Keratinocyte (primary cell): ENCODE measurements around the gene ASS1. TPM values are rescaled to one million over a fixed set of nuclear protein-coding genes. Genes with fewer than 3 reads are reported as not detected.

Source experiments
- DNase-seq: peaks from one replicate; pipeline ENCODE4 v3.0.0-alpha.2; 2011; ENCODE audit warnings: low read depth, missing footprints, low spot score
- FAIRE-seq: peaks from 2 replicates; lab custom pipeline; 2011; peaks lifted over from hg19 to GRCh38; lab: Jason Lieb, UNC
- H2AFZ ChIP-seq: 2 replicates; pipeline ENCODE4 v1.6.0; 2012; ENCODE audit warnings: low read length, control low read depth, inconsistent platforms; ENCODE audit not compliant: control insufficient read depth
- H3K27ac ChIP-seq: 2 replicates; pipeline ENCODE4 v1.5.1; 2011; ENCODE audit warnings: low read length; ENCODE audit not compliant: control insufficient read depth, insufficient read depth
- H3K27me3 ChIP-seq: 3 replicates; pipeline ENCODE4 v1.6.0; 2011; ENCODE audit warnings: low read length; ENCODE audit not compliant: control insufficient read depth, insufficient read depth; ENCODE audit errors: extremely low read depth
- H3K36me3 ChIP-seq, 2 experiments: 2 replicates in 1 of 2; 3 replicates in 1 of 2; pipeline ENCODE4 v1.5.1; 2011; ENCODE audit warnings: low read length in 2 of 2, mild to moderate bottlenecking in 1 of 2; ENCODE audit not compliant: control insufficient read depth in 2 of 2, insufficient read depth in 2 of 2; ENCODE audit errors: extremely low read depth in 1 of 2
- H3K4me1 ChIP-seq: 3 replicates; pipeline ENCODE4 v1.5.1; 2011; ENCODE audit warnings: low read length; ENCODE audit not compliant: control insufficient read depth, insufficient read depth; ENCODE audit errors: extremely low read depth
- H3K4me2 ChIP-seq: 3 replicates; pipeline ENCODE4 v1.6.0; 2011; ENCODE audit warnings: low read depth, low read length; ENCODE audit not compliant: control insufficient read depth, insufficient read depth; ENCODE audit errors: extremely low read depth
- H3K4me3 ChIP-seq, 3 experiments: fragments of 200-600 bp in 1 of 3; sonication (generic) in 1 of 3; 2 replicates in 2 of 3; 3 replicates in 1 of 3; pipeline ENCODE4 v1.5.1; 2011 to 2016; ENCODE audit warnings: low read length in 3 of 3, mild to moderate bottlenecking in 3 of 3, control low read depth in 2 of 3, inconsistent platforms in 1 of 3, low read depth in 1 of 3, mixed read lengths in 1 of 3, mixed run types in 1 of 3, moderate library complexity in 1 of 3; ENCODE audit not compliant: control insufficient read depth in 2 of 3, insufficient read depth in 2 of 3; ENCODE audit errors: extremely low read depth in 1 of 3
- H3K79me2 ChIP-seq: 2 replicates; pipeline ENCODE4 v1.6.0; 2012; ENCODE audit warnings: low read length; ENCODE audit not compliant: control insufficient read depth, insufficient read depth
- H3K9ac ChIP-seq: 3 replicates; pipeline ENCODE4 v1.6.0; 2011; ENCODE audit warnings: low read length; ENCODE audit not compliant: control insufficient read depth, insufficient read depth; ENCODE audit errors: extremely low read depth
- H3K9me1 ChIP-seq: 3 replicates; pipeline ENCODE4 v1.6.0; 2011; ENCODE audit warnings: low read length; ENCODE audit not compliant: control insufficient read depth, insufficient read depth; ENCODE audit errors: extremely low read depth
- H3K9me3 ChIP-seq: 2 replicates; pipeline ENCODE4 v1.5.1; 2012; ENCODE audit warnings: low read depth, low read length; ENCODE audit not compliant: control insufficient read depth
- H4K20me1 ChIP-seq: 3 replicates; pipeline ENCODE4 v1.6.0; 2011; ENCODE audit warnings: low read length; ENCODE audit not compliant: control insufficient read depth, insufficient read depth; ENCODE audit errors: extremely low read depth
- EZH2 ChIP-seq: IDR thresholded peaks from one replicate; pipeline ENCODE4 v1.6.1; 2012; ENCODE audit warnings: inconsistent platforms, mild to moderate bottlenecking, low read length, moderate library complexity
- dilution Hi-C: fragments of 300-500 bp; cut with MboI; formaldehyde crosslinking; loops from one replicate; pipeline ENCODE4 v1.7.0; 2020; ENCODE audit warnings: low sequenced_read_pairs; ENCODE audit not compliant: extremely low pct_ligation_motif_present
- polyA plus RNA-seq, 5 experiments: library from polyadenylated mRNA; depleted of rRNA in 3 of 5; stranded (reverse) in 3 of 5; stranded (forward) in 1 of 5; unstranded in 1 of 5; fragments of >200 nt; gene quantifications; 1 replicate in 1 of 5; 2 replicates in 3 of 5; 3 replicates in 1 of 5; pipeline versions ENCODE4 v1.2.1 to v1.2.3, GENCODE V29; 2011 to 2012; ENCODE audit warnings: missing spikeins in 2 of 5, low read depth in 1 of 5, low replicate concordance in 1 of 5
- TF ChIP-seq, protein P1 (sequence below), 3 experiments: IDR thresholded peaks in 1 of 3; conservative IDR thresholded peaks in 1 of 3; optimal IDR thresholded peaks in 1 of 3; 2 replicates in 2 of 3; 3 replicates in 1 of 3; pipeline versions ENCODE3 to v1.5.1; 2011; ENCODE audit warnings: low read length in 3 of 3, mild to moderate bottlenecking in 3 of 3, moderate library complexity in 2 of 3, control low read depth in 1 of 3, inconsistent platforms in 1 of 3; ENCODE audit not compliant: insufficient read depth in 2 of 3; ENCODE audit errors: extremely low read depth in 1 of 3

ASS1 gene
- polyA plus RNA-seq, 1 donor (not counting 4 experiments of a cell fraction or from before 2014, with no cell fraction given), result 52.4 TPM

DNA sequence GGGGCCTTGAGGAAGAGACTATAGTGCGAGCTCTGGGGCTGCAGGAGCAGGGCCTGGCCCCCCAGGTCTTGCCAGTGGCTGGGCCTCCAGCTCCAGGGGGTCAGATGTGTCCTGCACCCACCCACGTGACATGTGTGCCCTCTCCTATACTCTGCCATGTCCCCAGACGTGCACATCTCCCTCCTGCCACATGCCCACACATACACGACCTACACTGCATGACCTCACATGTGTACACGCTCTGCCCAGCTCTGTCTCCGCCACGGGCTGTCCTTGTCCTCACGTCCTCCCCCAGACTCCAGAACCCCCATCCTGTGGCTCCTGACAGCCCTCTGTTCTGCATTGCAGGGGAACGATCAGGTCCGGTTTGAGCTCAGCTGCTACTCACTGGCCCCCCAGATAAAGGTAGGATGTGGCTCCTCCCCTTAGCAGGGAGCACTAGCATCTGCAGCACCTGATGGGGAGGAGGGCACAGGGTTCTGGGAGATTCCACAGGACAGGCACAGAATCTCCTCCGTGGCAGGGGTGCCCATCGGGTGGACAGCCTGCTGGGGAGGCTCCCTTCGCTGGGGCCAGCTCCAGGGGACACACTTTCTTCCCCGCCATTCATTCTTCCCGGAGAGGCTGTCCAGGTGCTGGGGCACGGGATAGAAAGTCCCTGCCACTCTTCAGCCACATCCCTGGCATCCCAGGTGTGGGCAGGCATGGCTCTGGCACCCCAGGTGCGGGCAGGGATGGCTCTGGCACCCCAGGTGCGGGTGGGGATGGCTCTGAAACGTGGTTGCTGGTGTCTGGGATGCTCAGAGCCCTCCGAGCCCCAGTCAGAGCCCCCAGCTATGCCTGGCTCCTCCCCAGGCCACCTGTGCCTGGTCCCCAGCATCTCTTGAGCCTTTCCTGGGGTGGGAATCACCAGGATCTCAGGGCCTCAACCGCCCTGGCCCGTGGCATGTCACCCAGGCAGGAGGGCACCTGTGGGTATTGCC is 19.3 kb downstream of the ASS1 start:
- DNase-seq (no peak), FAIRE-seq (no peak)
- H3K27me3 ChIP-seq, result peaks cover 2% of the 10 kb centered on the region
- no peak overlapping the region for H3K9ac ChIP-seq
- no peak for TF ChIP-seq EZH2
- TF ChIP-seq, protein P1, sequence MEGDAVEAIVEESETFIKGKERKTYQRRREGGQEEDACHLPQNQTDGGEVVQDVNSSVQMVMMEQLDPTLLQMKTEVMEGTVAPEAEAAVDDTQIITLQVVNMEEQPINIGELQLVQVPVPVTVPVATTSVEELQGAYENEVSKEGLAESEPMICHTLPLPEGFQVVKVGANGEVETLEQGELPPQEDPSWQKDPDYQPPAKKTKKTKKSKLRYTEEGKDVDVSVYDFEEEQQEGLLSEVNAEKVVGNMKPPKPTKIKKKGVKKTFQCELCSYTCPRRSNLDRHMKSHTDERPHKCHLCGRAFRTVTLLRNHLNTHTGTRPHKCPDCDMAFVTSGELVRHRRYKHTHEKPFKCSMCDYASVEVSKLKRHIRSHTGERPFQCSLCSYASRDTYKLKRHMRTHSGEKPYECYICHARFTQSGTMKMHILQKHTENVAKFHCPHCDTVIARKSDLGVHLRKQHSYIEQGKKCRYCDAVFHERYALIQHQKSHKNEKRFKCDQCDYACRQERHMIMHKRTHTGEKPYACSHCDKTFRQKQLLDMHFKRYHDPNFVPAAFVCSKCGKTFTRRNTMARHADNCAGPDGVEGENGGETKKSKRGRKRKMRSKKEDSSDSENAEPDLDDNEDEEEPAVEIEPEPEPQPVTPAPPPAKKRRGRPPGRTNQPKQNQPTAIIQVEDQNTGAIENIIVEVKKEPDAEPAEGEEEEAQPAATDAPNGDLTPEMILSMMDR (optimal IDR thresholded peaks at IDR 0.05 in 1 of 3, IDR thresholded peaks at IDR 0.05 in 1 of 3, conservative IDR thresholded peaks at IDR 0.05 in 1 of 3; ENCODE audit: extremely low read depth in 1 of 3, insufficient read depth in 2 of 3, low read length in 3 of 3), result no peak
- H2AFZ ChIP-seq, result no peak overlapping the region
- dilution Hi-C loops, result no loop called here
- no peaks in the 10 kb centered on the region for H3K79me2 ChIP-seq
- H3K9me3 ChIP-seq, result no peaks in the 10 kb centered on the region
- no peak overlapping the region for H3K4me2 ChIP-seq
- no peaks in the 10 kb centered on the region for H3K36me3 ChIP-seq
- H3K9me1 ChIP-seq, result no peaks in the 10 kb centered on the region
- H3K4me1 ChIP-seq, result no peaks in the 10 kb centered on the region
- no peaks in the 10 kb centered on the region for H4K20me1 ChIP-seq
- H3K4me3 ChIP-seq, result no peak overlapping the region
- H3K27ac ChIP-seq, result no peak overlapping the region

DNA sequence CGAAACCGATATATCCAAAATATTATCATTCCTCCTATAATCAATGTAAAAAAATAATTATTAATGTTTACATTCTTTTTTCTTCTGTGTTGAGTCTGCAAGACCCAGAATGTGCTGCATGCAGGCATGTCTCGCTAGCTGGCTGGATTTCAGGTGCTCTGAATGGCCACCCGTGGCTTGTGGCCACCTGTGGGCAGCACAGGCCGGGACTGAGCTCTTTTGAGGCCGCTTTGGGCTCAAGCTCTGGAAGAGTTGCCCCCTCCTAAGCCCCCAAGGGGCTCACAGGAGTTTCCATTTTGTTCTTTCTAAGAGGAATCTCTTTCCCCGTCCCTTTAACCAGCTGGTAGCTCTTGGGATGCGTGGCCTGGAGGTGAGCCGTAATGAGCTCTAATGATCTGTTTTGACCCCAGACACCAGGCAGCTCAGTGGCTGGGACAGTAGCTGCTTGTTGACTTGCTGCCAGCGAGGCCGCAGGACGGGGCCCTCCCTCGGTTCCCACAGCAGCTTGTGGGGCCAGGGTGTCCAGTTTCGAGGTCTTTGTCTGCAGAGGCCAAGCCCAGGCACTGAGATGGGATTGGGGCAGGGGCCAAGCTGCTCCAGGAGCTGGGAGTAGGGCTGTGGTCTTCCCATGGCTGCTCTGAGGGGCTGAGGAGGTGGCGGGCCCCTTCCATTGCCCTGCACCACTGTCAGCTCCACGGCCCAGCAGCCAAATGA is 20.8 kb downstream of the ASS1 start:
- no peaks in the 10 kb centered on the region for H3K79me2 ChIP-seq
- H4K20me1 ChIP-seq, result no peaks in the 10 kb centered on the region
- H3K4me3 ChIP-seq, result no peak overlapping the region
- no peaks in the 10 kb centered on the region for H3K4me1 ChIP-seq
- H3K9me3 ChIP-seq, result no peaks in the 10 kb centered on the region
- no peak overlapping the region for H3K27ac ChIP-seq
- no peak overlapping the region for H3K4me2 ChIP-seq
- H2AFZ ChIP-seq, result no peak overlapping the region
- no peak overlapping the region for H3K9ac ChIP-seq
- dilution Hi-C loops, result no loop called here
- H3K9me1 ChIP-seq, result no peaks in the 10 kb centered on the region
- DNase-seq, result no peak
- TF ChIP-seq EZH2, result no peak
- TF ChIP-seq, protein P1 (optimal IDR thresholded peaks at IDR 0.05 in 1 of 3, IDR thresholded peaks at IDR 0.05 in 1 of 3, conservative IDR thresholded peaks at IDR 0.05 in 1 of 3; ENCODE audit: extremely low read depth in 1 of 3, insufficient read depth in 2 of 3, low read length in 3 of 3), result no peak
- FAIRE-seq, result no peak
- H3K27me3 ChIP-seq, result peaks cover 3% of the 10 kb centered on the region
- H3K36me3 ChIP-seq, result no peaks in the 10 kb centered on the region
